ENCODE measurements around the gene TMEM86B.
"Not testable (repeated sequence)": the region's sequence is repeated elsewhere in the genome, so short reads cannot be mapped to it uniquely, and the experiment has no call there.

TMEM86B gene

DNA sequence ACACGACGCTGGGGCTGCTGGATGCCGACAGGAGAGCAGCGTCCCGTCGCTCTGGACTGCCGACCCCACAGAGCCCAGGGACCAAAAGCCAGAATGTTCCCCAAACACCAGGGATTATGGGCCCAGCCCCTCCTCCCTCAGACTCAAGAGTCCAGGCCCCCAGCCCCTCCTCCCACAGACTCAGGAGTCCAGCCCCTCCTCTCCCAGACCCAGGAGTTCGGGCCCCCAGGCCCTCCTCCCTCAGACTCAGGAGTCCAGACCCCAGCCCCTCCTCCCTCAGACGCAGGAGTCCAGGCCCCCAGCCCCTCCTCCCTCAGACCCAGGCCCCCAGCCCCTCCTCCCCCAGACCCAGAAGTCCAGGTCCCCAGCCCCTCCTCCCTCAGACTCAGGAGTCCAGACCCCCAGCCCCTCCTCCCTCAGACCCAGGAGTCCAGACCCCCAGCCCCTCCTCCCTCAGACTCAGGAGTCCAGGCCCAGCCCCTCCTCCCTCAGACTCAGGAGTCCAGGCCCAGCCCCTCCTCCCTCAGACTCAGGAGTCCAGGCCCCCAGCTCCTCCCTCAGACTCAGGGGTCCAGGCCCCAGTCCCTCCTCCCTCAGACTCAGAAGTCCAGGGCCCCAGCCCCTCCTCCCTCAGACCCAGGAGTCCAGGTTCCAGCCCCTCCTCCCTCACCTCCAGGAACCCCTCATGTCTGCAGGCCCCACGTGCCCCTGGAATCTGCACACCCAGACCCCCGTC is 3.7 kb downstream of the TMEM86B start:
- DNase-seq (ENCODE audit: low read depth, low spot score); H3K27ac ChIP-seq: not testable (repeated sequence)

DNA sequence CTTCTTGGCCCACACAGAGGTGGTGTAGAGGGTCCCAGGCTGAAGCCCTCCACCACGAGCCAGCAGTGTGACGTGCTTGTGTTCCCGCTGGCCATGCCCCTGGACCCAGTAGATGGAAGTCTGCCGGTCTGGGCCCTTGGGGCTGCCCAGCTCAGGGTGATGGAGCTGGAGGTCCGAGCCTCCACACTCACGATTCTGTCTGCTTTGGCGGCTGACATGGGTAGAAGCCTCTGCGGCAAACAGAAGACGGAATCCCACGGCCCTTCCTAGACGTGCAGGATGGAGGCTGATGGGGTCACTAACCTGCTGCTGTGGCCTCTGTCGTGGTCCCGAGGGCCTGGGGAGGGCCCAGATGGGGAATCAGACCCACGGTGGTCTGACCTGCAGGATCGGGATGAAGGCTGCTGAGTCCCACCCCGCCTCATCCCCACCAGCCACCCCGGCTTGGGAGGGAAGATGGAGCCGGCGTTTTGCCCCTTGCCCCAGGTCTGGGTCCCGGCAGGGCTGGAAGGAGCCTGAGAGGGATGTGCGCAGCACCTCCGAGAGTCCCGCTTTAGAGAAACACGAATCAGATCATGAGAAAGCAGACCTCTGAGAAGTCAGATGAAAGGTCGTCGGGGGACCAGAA is 4.4 kb downstream of the TMEM86B start:
- no peak overlapping the region for H3K27ac ChIP-seq
- DNase-seq (ENCODE audit: low read depth, low spot score) = no peak

DNA sequence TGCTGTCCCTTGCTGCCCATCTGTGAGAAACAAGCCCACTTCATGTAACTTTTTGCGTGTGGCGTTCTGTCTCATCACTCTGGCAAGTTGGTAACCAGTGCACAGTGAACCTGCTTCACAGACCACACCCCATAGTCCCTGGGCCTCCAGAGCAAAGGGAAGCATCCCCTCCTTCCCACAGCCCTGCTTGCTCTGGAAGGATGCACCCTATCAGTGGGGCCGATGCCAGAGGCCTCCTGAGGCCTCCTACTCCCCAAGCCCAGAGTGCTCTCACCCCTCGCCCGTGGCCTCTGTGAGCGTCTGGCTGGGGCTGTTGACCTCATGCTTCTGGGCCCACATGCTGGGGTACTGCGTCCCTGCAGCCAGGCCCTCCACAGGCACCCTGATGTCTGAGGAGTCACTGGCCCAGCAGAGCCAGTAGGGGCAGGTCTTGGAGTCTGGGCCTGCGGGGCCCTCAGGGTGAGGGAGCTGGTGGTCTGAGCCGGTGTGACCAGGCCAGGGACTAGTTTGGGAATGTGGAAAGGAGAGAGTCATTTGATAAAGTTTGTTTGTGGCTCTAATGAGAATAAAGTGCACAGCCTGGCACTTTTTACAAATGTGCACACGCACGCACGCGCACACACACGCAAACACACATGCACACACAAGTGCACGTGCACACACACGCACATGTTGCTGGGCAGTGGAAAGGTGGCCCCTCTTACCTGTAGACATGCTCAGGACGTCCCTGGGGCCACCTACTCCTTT is 5.1 kb downstream of the TMEM86B start:
- no peak for DNase-seq (ENCODE audit: low read depth, low spot score)
- H3K27ac ChIP-seq = no peak overlapping the region

DNA sequence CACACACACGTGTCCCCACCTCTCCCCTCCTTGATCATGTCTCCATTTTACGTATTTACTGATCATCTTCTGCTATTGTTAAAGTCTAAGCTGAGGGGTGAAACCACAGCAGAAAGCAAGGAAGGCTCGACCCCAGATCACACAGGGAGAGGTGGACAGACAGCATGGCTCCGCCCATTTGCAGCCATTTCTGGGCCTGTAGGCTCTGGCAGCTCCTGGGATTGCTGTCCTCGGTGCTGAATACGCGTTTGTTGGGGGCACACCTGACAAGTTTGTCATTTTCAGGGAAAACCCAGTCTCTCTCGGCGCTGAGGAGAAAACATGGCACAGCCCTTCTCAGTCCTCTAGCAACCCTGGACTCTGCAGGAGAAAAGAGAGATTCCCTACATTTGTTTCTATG is 8.0 kb downstream of the TMEM86B start:
- H3K27ac ChIP-seq = no peak overlapping the region
- no peak for DNase-seq (ENCODE audit: low read depth, low spot score)

DNA sequence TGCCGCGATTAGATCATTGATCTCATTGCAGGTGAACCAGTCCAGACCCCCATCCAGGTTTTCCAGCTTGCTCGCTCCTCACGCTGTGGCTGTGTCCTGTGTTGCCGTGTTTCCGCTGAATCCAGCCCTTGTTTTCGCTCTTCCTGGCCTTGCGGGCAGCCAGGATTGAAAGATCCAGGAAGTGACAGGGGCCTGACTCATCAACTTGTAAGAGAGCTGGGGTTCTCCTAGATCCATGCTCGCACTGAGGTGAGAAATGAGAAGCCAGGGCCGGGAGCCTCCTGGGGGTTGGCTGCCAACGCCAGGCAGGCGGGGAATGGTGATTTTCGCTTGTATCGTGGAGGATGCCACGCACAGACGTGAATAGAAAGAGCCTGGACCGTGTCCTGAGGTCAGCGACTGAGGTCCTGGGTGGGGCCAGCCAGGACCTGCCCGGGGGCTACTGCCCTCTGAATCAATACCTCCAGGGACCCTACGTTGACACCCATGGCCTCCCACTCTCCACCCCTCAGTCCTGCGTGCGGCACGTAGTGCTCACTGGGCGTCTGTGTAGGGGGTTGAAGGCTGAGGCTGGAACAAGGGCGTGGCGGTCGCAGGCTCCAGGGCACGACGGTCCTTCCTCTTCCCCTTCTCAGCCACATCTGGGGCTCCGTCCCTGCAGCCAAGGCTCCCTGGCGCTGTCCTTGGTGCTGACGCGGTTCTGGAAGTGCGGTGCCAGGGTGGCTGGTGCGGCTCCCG is 11.9 kb downstream of the TMEM86B start:
- H3K27ac ChIP-seq = peak overlapping the region; percentile 89
- DNase-seq (ENCODE audit: low read depth, low spot score) = peak; percentile 99

DNA sequence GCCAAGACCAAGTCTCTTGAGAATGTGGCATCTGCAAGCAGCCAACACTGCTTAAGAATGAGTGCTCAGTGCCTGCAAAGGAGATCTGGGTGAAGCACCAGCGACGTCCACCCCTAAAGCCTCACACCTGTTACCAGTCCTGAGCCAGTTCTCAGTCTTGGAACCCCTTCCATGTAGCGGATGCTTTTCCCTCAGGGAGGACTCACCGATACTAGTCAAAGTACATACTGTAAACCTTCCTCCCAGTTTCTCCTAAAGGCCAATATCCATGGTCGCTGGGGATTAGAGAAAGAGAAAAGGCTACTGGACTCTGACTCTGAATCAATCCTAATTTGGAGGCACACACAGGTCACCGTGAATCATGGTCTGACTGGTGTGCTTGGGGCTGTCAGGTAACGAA is 15.0 kb downstream of the TMEM86B start:
- no peak for DNase-seq (ENCODE audit: low read depth, low spot score)
- H3K27ac ChIP-seq = no peak overlapping the region

DNA sequence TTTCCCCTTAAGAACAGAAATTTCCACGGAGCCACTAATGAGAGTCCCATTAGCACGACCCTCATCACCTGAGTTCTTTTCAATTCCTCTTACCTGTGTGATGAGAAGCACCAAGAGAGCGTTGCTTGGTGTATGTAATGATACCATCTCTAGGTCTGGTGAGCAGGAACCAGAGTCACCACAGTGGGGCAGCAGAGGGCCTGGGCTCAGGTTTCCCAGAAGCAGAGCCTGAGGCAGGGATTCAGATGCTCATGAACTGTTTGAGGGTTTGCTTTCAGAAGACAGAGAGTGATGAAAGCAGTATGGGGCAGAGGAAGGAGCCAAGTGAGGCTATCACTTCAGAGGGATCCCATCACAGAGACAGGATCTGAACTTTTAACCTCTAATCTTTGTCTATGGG is 16.1 kb downstream of the TMEM86B start:
- no peak overlapping the region for H3K27ac ChIP-seq
- no peak for DNase-seq (ENCODE audit: low read depth, low spot score)

DNA sequence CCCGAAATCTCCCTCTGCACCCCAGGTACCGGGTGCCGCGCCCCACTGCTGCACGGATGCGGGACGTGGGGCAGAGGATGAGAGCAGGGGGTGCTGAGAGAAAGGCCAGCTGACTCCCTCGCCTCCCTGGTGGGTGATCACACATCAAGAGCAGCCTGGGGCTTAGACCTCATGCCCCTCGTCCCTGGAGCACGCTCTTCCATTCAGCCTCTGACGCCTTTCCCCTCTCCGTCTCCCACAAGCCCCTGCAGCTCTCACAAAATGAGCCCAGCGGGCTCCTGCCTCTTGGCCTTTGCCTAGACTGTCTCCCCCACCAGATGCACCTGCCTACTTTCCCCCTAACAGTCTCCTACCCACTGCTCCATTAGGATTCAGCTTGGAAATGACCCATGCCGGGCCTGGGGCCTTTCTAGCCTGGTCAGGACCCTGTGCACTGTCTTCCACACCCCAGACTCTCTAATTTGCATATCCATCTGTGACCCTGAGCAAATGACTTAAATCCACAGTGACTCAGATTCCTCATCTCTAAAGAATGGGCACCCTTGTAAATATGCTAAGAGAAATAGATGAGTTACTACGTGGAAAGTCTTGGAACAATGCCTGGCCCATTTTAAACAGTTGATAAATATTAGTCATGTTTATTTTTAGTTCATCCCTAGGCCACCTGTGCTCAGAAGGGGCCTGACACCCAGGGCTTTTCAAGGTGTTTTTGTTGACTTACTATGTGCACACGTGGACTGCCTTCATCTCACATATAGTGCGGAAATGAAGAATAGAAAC is 18.7 kb downstream of the TMEM86B start:
- DNase-seq (ENCODE audit: low read depth, low spot score) = peak; percentile 91
- H3K27ac ChIP-seq = peak overlapping the region; percentile 67

DNA sequence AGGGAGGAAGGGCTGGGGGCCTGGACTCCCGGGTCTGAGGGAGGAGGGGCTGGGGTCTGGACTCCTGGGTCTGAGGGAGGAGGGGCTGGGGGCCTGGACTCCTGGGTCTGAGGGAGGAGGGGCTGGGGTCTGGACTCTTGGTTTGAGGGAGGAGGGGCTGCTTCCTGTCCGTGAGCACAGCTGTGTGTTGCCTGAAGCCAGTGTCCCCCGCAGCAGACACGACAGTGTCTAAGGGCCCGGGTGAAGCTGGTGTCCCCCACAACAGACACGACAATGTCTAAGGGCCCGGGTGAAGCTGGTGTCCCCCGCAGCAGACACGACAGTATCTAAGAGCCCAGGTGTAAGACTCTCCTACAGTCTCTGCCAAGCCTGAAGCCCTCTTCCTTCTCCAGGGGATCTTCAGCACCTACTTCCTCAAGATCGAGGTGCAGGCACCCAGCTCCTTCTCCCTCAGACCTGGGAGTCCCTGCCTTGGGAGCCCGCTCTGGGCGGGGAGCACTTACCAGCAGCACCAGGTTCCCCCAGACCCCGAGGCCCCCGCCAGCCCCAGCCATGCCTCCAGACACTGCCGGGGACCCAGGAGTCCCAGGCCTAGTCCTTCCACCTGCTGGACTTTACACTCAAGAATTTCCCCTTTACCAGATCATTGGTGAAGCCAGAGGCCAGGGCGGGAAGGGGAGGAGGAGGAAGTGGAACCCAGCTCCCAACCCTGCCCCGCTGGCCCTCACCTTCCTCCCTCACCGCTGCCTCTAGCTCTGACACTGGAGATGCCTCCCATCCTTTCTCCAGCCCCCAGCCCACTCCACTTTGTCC is 19.5 kb downstream of the TMEM86B start, which contains the start of gene PTPRH:
TSS of gene PTPRH (minus strand) at position 622 of the 813 bp plus-strand sequence. CDS start at position 554, 68 bp downstream.
- H3K27ac ChIP-seq = peak within 1 kb of the TSS; percentile 67
- DNase-seq (ENCODE audit: low read depth, low spot score) = no peak

DNA sequence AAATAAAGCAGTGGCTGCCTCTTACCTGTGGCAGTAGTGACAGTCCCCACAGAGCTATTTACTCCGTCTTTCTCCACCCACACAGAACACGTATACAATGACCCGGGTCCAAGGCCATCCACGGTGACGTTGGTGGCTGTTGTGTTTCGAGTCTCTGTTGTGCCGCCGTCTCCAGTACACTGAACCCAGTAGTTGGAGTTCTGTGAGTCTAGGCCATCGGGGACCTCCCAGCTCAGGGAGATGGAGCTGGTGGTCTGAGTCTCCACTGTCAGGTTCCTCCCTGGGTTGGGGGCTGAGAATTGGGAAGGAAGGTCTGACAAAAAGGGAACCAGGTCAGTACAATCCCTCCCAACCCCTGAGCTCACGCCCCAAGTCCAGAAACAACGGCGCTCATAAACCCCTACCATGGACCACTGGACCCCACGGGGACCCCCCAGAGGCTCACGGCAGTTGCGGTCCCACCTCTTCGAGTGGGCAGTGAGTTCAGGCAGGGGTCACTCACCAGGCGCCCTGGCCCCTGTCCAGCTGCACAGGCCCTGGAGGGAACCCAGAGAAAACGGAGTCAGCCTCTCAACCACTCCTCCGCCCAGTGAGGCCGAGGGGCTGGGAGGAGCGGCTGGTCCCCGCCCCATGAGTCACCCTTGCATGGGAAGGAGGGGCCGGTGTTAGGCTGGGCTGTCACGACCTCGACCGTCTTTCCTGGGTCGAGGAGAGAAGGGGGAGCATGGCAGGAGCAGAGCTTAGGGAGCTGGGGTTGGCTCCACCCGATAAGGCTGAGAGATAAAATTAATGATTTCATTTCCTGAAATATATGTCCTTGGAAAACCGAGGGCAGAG is 21.7 kb downstream of the TMEM86B start:
- peak overlapping the region; percentile 28 for H3K27ac ChIP-seq
- DNase-seq (ENCODE audit: low read depth, low spot score) = peak; percentile 40

DNA sequence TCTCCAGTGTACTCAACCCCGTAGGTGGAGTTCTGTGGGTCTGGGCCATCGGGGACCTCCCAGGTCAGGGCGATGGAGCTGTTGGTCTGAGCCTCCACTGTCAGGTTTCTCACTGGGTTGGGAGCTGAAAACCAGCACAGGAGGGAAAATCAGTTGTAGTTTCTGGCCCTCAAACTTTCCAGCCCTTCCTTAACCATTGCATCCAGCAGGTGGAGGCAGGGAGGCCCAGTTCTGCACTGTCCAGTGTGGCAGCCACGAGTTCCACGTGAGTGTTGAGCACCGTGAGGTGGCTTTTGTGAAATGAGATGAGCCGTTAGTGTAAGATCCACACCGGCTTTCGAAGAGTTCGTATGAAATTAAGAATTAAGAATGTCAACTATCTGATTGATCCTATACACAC is 26.4 kb downstream of the TMEM86B start:
- not testable (repeated sequence) for DNase-seq (ENCODE audit: low read depth, low spot score); H3K27ac ChIP-seq

DNA sequence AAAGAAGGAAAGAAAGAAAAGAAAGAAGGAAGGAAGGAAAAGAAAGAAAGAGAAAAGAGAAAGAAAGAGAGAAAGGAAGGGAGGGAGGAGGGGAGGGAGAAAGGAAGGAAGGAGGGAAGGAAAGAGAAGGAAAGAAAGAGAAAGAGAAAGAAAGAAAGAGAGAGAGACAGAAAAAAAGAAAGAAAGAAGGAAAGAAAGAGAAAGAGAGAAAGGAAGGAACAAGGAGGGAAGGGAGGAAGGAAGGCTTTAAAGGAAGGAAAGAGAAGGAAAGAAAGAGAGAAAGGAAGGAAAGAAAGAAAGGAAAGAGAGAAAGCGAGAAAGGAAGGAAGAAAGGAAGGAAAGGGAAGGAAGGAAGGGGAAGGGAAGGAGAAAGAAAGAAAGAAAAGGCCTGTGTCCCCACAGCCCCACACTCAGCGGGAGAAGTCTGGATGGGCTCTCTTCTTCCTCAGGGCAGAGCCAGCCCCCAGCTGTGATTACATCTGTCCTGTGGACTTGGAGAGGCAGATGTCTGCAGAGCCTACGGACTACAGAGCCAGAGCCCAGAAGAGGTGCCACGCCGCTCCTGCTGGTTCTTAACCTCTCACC is 28.9 kb downstream of the TMEM86B start:
- H3K27ac ChIP-seq = no peak overlapping the region
- no peak for DNase-seq (ENCODE audit: low read depth, low spot score)

DNA sequence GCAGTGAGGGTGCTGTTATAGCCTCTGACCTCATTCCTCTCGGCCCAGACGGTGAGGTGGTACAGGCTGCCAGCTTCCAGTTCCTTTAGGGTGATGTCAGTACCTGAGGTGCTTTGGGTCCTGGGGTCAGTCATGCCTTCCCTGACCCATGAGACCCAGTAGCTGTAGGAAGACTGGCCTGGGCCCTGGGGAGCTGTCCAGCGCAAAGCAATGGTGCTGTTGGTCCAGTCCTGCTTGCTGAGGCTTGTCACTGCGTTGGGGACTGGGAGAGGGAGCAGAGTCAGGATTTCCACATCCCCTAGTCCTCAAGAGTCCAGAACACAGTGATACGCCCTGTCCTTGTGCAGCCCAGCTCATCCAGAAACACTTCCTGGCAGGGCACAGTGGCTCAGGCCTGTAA is 29.9 kb downstream of the TMEM86B start:
- DNase-seq (ENCODE audit: low read depth, low spot score) = no peak
- H3K27ac ChIP-seq = no peak overlapping the region

DNA sequence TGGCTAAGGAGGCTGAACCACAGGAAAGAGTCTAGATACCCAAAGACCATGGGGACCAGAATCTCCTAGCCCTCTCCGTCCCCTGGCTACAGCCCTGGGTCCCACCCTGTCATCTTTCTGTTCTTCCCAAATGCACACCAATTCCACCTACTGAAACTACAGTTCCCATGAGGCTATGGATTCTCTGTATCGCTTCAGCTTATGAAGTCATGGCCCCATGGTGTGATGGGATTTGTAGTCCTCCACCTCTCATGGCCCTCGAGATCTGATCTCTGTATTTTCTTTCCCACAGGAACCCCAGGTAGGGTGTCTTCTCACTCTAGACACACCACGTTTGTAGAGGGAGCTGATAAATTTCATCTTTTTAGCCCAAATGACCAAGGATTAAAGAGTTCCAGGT is 31.0 kb downstream of the TMEM86B start:
- H3K27ac ChIP-seq = no peak overlapping the region
- no peak for DNase-seq (ENCODE audit: low read depth, low spot score)

DNA sequence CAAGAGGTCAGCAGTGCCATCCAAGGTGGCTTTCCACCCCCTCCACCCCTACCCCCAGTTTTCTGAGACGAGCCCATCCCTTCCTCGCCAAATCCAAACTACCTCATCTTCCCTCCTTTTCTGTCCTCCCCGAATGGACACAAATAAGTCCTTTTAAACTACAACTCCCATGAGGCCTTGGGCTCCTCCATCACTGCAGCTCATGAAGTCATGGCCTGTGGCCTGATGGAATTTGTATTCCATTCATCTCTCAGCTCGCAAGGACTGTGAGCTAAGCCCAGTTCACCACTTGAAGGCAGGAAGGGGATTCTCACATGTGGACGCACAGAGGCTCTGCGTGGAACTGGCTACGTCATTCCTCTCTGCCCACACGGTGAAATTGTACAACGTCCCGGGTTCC is 31.8 kb downstream of the TMEM86B start:
- DNase-seq (ENCODE audit: low read depth, low spot score) = no peak
- no peak overlapping the region for H3K27ac ChIP-seq

DNA sequence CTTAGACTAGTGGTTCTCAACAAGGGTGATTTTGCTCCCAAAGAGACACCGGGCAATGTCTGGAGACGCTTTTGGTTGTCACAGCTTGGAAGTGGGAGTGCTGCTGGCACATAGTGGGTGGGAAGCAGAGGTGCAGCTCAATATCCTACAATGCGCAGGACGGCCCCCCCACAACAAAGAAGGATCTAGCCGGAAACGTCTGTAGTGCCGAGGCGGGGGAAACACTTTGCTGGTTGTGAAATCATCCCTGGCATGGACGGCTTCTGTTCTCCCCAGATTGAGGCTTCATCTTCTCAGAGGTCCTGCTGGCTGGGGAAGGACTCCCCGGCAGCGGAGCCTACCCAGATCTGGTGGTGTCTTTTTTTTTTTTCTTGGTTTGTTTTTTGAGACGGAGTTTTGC is 35.1 kb downstream of the TMEM86B start:
- no peak overlapping the region for H3K27ac ChIP-seq
- DNase-seq (ENCODE audit: low read depth, low spot score) = no peak

DNA sequence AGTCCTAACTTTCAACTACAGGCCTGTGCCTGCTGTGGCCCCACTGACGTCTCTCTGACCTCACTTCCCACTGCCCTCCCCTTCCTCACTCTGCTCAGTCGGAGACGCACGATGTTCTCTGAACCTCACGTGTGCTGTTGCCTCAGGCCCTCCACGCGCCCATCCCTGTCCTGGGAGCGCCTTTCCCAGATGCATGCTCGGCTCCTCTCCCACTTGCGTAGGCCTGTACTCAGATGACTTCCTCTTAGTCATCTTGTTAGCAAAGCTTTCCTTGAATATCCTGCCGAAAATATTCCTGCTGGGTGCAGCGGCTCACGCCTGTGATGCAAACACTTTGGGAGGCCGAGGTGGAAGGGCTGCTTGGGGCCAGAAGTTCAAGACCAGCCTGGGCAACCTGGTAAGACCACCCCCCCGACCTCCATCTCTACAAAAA is 39.1 kb downstream of the TMEM86B start:
- peak; percentile 99 for DNase-seq (ENCODE audit: low read depth, low spot score)
- H3K27ac ChIP-seq = peak overlapping the region; percentile 99

DNA sequence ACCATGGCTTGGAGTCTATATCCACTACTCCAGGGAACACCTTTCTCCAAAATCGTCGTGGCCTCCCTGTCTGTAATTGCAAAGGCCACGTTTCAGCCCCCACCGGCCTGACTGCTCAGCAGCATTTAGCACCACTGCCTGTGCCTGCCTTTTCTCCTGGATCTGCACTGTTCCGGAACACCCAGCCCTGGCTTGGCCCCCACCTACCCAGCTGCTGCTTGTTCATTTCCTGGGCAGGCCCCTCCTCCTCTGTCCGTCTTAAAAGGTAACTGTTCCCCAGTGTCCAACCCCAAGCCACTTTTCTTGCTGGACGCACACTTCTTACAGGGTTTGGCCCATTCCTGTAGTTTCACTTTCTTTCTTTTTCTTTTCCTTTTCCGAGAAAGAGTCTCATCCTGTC is 39.9 kb downstream of the TMEM86B start:
- H3K27ac ChIP-seq = peak overlapping the region; percentile 99
- DNase-seq (ENCODE audit: low read depth, low spot score) = no peak
